CD4-positive, alpha-beta T cell treated with Interleukin-17A for 4 hours (primary cell): ENCODE results near the gene TMEM87B.
A peak's percentile ranks its signal among the peaks of the same experiment; 100 is the strongest.
"Not testable (repeated sequence)": the region's sequence is repeated elsewhere in the genome, so short reads cannot be mapped to it uniquely, and the experiment has no call there.

Experiments
- DNase-seq: peaks from one replicate; pipeline ENCODE4 v3.0.0-alpha.2; 2020; ENCODE audit warnings: mixed read lengths

The TMEM87B gene

DNA sequence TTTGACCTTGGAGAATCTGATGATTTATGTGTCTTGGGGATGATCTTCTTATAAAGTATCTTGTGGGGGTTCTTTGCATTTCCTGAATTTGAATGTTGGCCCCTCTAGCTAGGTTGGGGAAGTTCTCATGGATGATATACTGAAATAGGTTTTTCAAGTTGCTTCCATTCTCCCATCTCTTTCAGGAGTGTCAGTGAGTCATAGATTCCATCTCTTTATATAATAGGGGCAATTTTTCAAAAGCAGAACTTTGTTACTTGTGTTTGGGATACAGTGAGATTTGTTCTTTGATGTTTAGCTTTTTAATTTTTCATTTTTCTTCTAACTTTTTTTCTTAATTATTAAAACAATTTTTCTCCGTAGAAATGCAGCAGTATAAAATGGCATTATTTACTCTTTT, 19.4 kb downstream of the TMEM87B start:
- DNase-seq, result no peak

GRCh38 chr2:112075490-112076260, 20.6 kb downstream of the TMEM87B start:
- no peak for DNase-seq

- no peak for DNase-seq
These were observed 22.7 kb downstream of the TMEM87B start for GRCh38 chr2:112077814-112078213.

GRCh38 chr2:112081262-112081661, 26.2 kb downstream of the TMEM87B start:
- no peak for DNase-seq

GRCh38 chr2:112084689-112085374, 29.8 kb downstream of the TMEM87B start:
- no peak for DNase-seq

- no peak for DNase-seq
These were observed 30.3 kb downstream of the TMEM87B start for GRCh38 chr2:112085375-112085730.

GRCh38 chr2:112085916-112086669, 31.0 kb downstream of the TMEM87B start:
- no peak for DNase-seq

DNA sequence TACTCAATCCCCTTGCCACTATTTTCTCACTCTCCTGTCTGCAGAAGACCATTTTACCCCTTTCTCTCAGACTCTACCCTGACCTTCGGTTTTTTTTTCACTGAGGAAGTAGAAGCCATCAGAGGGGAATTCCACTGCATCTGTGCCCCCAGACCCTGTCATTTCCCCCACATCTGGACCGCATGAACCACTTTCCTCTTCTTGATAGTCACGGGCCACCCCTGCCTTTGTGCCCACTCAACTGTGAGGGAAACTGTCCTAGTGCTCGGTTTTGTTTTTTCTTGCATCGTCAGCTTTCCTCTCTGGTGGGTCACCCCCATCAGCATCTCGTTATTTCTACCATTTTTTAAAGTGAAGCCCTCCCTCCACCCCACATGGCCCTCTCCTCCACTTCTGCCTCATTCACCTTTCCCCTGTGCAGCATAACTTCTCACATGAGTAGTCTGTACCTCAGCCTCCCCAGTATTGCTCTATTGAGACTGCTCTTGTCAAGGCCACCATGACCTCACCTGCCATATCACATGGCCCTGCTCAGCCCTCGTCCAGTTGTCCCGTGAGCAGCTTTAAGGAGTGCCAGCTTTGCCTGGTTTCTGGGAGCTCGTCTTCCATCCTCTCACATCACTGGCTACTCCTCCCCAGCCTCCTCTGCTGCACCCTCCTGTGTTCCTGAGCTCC, 32.4 kb downstream of the TMEM87B start:
- no peak for DNase-seq

- no peak for DNase-seq
These were observed 34.3 kb downstream of the TMEM87B start for GRCh38 chr2:112089375-112089774.

DNA sequence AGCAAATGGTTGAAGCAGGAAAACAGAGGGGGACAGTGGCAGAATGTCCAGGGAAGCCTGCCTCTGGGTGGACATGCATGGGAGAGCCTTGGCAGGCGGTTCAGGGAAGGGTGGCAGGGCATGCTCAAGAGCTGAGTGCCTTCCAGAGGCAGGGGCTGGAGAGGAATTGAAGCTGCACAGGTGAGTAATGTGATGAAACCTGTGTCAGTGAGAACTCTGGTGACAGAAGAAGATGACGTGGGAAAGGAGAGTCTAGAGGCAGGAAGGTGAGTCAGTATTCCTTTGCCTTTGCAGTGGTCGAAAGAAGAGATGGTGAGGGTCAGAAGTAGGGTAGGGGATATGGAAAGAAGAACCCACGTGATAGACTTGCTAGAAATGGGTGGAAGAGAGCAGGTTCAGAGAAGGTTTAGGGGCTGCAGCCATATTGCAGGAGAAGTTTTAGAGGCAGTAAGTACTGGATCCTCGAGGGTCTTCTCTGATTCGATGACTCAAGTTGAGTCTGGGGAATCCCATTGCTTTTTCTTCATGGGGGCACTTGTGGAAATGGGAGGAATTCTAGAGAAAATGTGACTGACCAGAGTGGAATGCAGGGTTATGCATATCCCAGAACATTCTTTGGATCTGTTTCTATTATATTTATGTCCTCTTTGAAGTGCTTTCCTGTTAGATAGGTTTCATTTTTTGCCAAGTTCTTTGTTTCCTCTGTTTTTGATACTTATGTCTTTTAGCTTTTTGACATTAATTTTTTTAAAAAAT, 37.4 kb downstream of the TMEM87B start:
- DNase-seq, result no peak

- no peak for DNase-seq
These were observed 38.1 kb downstream of the TMEM87B start for GRCh38 chr2:112093216-112093615.

GRCh38 chr2:112095681-112096080, 40.6 kb downstream of the TMEM87B start:
- no peak for DNase-seq

GRCh38 chr2:112096098-112096497, 41.0 kb downstream of the TMEM87B start:
- DNase-seq, result no peak

DNA sequence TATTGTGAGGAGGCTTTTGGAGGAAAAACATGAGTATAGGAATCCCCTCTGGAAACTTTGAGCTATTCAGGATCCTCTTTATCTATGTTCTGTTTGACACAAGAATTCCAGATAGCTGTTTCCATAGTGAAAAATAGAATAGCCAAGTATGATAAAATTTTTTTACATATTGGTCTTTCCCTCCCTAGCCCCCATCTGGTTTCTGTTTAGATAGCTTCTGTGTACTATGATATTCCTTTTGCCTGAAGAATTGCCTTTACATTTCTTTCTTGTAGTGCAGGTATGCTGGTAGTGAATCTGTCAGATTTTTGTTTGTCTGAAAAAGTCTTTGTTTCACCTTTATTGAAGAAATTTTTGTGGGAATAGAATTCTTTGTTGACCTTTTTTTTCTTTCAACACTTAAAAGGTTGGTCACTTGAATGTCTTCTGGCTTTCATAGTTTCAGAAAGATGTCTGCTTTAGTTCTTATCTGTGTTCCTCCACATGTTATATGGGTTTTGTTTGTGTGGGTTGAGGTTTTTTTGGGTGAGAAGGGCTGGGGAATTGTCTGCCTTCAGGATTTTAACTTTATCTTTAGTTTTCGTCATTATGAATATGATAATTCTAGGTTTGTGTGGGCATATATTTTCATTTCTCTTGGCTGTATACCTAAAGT, 53.2 kb downstream of the TMEM87B start:
- DNase-seq, result no peak

DNA sequence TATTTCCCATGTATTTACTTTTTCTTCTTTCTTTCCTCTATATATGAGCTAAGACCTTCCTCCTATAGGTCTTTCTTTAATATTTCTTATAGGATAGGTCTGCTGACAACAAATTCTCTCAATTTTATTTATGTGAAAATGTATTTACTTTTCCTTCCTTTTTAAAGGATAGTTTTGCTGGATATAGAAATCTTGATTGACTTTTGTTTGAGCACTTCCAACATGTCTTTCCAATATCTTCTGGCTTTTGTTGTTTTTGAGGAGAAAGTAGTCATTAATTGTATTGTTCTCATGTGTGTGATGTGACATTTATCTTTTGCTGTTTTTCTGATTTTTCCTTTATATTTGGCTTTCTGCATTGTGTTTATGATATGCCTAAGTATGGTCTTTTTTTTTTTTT, 54.2 kb downstream of the TMEM87B start:
- no peak for DNase-seq

DNA sequence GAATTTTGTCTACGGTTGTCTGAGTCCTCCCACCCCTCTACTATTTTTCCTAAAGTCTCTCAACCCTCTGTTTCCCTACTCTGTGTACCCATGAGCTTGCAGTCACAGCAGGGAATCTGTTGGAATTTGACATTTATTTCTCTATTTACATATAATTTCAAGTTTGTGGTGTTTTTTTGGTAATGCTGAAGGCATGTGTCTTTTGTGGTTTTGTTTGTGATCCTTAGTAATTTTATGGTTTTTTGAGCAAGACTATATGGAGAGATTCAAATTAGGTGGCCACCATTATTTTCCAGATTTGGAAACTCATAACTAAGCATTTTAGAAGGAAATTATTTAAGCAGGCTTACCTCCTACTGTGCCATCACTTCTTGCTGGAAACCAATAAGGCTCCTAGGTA, 55.9 kb downstream of the TMEM87B start:
- no peak for DNase-seq

GRCh38 chr2:112113354-112113753, 58.3 kb downstream of the TMEM87B start:
- not testable (repeated sequence) for DNase-seq

GRCh38 chr2:112118148-112118547, 63.1 kb downstream of the TMEM87B start:
- no peak for DNase-seq

GRCh38 chr2:112121682-112122254, 66.7 kb downstream of the TMEM87B start:
- peak; percentile 75 for DNase-seq

GRCh38 chr2:112129060-112129459, 74.0 kb downstream of the TMEM87B start:
- no peak for DNase-seq

- DNase-seq, result no peak
These were observed 78.3 kb downstream of the TMEM87B start for GRCh38 chr2:112133344-112133743.

- DNase-seq, result no peak
These were observed 79.1 kb downstream of the TMEM87B start for GRCh38 chr2:112134120-112134519.
